NCI-H2107 treated with DMSO at 0.1 percent for 48 hours (cell line): Measurements from ENCODE around the gene CDH4.

Source experiments
- DNase-seq: peaks from one replicate; lab custom pipeline; 2025; ENCODE audit not compliant: unreplicated experiment; lab: John Stamatoyannopoulos, UW

The CDH4 gene

DNA sequence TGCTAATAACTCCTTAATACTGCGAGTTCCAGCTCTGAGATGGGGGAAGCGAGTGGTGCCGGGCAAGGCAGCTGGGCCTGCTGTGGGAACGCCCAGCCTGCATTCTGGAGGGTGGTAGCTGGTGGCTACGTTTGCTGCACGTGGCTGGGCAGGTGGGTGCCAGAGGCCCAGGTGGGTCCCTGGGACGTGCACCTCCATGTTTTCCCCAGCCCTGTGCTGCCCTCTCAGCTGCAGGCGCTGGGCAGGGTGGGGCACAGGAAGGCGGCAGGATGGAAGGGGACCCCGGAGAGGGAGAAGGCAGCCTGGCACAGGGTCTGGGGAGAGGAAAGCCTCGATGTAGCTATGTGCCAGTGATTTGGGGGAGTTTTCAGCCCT lies 388.8 kb downstream of the CDH4 start:
- DNase-seq, result no peak

GRCh38 chr20:61643656-61644377 lies 391.8 kb downstream of the CDH4 start:
- no peak for DNase-seq

DNA sequence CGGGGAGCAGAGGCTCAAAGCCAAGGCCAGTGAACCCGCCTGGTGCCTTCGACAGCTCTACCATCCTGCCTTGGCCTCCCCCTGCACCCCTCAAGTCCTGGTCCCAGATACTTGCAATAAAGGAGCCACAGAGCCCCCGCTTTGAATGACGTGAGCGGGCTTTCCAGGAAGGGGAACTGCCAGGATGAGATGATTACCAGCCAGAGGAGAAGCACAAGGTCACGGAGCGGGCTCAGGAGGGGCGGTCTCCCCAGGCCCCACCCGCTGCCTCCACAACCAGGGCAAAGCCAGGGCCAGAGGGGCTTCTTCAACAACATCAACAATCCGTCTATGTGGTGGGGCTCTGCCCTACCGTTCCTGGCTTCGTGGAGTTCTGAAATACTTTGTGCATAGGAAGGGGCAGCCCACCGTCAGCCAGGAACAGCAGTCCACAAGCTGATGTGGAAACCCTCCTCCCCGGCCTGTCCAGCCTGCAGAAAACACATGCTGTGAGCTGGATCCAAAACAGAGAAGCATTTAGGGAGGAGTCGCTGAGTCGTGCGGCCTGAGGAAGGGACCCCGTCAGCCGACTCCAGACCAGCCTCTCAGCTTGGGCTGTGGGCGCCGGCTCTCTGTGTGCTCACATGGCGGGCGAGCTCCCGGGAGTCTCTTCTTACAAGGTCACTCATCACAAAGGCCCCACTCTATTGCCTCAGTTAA lies 392.5 kb downstream of the CDH4 start:
- DNase-seq, result no peak

- no peak for DNase-seq
Observed at GRCh38 chr20:61645732-61646131, 393.7 kb downstream of the CDH4 start.

DNA sequence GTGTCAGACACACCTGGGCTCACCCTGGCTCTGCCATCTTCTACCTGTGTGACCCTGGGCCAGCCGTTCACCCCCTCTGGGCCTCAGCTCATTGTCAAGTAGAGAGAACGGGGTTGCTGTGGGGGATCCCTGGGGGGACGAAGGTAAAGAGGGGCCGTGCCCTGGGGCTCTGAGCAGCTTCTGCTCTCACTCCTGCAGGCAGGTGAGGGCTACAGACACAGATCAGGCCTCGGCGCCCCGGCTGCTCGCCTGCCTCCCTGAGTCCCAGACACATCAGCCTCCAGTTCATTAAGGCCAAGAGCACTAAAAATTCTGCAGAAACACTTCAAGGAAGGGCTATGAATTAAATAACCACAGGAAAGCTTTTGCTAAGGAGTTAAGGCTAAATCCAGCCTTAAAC lies 394.4 kb downstream of the CDH4 start:
- DNase-seq, result no peak

- no peak for DNase-seq
Observed at GRCh38 chr20:61646986-61647385, 394.9 kb downstream of the CDH4 start.

GRCh38 chr20:61647702-61648101 lies 395.6 kb downstream of the CDH4 start:
- no peak for DNase-seq

GRCh38 chr20:61649105-61649859 lies 397.2 kb downstream of the CDH4 start:
- no peak for DNase-seq

GRCh38 chr20:61649860-61650162 lies 397.8 kb downstream of the CDH4 start:
- no peak for DNase-seq

- no peak for DNase-seq
Observed at GRCh38 chr20:61650912-61651733, 399.1 kb downstream of the CDH4 start.

DNA sequence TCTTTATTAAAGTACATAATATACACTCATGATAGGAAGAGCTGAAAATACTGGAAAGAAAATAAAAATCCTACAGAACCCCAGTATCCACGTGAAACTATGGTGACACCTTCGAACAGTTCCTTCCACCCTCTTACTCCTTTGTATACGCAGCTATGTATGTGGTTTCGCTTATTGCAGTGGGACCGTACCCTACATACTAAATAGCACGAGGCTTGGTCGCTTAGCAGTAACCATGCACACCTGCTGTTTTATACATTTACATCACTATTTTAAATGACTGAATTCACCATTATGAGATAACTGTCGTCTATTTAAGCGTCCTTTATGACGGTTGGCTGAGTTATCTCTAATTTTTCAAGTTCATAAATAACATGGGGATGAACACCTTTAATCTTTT lies 400.1 kb downstream of the CDH4 start:
- DNase-seq, result no peak

DNA sequence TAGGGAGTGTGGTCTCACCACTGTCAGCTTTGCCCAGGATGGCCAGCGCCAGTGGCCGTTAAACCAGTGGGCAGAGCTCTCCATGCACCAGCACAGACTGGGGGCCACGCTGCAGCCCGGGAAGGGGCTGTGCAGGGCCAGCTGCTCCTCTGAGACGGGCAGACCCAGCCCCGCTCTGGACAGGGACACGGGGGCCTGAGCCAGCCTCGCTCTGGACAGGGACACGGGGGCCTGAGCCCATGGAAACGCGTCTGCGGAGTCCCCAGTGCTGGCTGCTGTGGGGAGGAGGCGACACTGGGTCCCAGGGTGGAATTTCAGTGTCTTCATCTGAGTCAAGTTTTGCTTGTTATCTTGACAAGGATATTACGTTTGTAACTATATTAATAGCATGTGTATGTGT lies 402.7 kb downstream of the CDH4 start:
- no peak for DNase-seq

- no peak for DNase-seq
Observed at GRCh38 chr20:61655591-61655990, 403.5 kb downstream of the CDH4 start.

- DNase-seq, result no peak
Observed at GRCh38 chr20:61656198-61656597, 404.1 kb downstream of the CDH4 start.

DNA sequence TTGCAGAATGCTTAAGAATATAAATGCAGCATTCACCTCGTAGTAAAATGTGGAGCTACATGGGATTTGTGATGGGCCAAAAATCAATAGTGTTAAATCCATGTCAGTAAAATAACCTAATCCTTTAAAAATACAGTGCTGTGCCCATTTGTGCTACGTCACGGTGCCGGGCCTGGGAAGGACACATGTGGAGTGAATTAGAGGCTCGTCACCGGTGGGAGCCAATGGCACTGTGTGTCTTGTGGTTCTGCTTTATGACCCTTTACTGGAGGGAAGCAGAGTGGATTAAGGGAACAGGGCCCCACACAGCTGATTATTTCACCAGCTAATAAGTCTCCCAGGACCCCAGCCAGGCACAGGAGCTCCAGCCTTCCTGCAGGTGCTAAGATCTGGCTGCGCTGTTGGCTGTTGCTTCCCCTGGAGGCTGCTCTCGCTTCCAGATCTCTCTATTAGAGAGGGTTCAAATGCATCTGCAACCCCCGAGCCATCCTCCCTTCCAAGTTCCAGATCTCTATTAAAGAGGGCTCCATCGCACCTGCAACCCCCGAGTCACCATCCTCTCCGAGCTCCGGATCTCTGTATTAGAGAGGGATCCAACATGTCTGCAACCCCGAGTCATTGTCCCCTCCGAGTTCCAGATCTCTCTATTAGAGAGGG lies 405.8 kb downstream of the CDH4 start:
- no peak for DNase-seq

DNA sequence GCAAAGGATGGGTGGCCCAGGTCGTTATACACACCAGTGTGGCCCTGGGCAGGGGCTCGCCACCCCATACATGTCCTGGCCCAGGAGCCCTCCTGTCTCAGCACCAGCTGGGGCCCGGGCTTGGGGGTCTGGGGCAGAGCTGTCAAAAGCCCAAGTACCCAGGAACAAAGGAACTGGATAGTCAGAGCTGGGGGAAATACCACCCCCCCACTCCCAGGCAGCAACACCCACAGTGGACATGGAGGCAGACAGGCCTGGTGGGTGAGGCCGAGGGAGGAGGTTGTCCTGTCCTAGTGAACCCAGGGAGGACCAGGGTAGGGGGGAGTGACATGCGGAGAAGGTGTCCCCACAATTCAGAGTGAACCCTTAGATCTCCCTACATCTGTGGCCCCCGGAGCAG lies 406.5 kb downstream of the CDH4 start:
- DNase-seq, result no peak

DNA sequence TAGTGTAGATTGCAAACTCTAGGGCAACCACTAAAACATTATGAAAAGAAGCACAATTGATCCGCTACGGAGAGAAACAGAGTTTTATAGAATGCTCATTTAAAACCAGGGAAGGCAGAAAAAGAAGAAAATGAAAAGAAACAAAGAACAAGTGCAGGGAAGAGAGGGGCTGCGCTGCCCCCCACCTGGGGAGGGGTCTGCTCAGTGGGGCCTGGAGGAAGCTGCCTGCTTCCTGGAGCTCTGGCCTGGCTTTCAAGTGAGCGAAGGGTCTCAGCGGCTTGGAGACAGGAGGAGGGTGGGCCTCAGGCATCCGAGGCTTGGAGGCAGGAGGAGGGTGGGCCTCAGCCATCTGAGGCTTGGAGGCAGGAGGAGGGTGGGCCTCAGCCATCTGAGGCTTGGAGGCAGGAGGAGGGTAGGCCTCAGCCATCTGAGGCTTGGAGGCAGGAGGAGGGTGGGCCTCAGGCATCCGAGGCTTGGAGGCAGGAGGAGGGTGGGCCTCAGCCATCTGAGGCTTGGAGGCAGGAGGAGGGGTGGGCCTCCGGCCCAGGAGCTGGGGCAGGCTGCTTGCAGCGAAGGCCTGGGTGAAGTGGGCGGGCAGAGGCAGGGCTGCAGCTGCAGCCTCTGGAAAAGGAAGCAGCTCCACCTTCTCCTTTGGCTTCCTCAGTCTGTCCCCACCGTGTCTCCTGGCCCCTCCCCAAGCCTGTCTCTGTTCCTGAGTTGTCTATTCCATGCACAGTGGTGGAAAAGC lies 407.4 kb downstream of the CDH4 start:
- no peak for DNase-seq

DNA sequence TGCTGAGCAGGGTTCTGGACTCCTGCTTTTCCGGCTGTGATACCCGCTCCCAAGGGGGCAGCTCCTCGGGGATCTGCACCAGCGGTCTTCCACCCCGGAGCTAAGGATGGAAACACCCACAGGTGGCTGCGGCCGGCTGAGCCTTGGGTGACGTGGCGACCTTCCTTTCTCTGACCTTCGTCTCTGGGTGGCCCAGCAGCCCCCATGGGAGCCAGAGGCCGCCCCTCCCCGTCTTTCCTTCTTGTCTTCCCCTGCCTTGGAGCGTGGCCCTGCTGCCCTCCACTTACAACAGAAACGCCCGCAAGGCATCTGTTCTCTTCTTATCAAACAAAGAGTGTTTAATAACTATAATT lies 407.9 kb downstream of the CDH4 start:
- DNase-seq, result no peak

DNA sequence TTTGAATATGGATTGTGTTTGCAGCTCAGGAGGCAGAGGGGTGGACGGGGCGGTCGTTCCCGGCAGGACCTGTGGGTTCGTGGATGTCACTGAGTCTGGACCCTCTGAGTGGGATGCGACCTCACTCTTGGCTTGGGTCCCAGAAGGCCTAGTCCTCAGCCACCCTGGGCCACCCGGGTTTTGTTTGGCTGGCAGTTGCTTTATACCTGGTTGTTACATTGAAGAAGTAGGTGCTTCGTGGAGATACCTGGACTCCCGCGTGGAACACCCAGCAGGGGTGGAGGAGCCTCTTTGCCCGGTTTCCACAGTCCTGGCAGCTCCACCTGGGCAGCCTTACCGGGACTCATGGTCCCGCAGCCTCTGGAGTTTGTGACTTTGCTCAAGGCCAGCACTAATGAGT lies 408.5 kb downstream of the CDH4 start:
- DNase-seq, result no peak

DNA sequence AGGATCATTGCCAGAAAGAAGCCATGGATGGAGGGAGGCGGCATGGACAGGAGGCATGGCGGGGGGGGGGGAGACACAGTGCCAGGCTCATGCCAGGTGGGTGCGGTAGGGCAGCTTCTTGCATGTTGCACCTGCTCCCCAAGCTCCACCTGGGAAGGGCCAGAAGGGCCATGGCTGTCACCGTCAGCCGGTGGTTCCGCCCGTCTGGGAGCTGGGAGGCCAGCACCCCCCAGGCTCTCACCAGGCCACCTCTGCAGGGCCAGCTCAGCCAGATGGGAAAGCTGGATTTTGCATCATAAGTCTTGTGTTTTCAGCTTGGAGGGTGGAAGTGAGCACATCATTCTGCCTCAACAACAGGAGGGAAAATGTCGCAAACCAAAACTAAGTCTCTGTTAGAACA lies 409.0 kb downstream of the CDH4 start:
- no peak for DNase-seq
